ENCODE data around the gene MCRIP1. TPM values are rescaled to one million over a fixed set of nuclear protein-coding genes. Genes with fewer than 3 reads are reported as not detected.

MCRIP1 gene
- total and polyA plus RNA-seq, 2 of the 13 experiments (the other 11 are each of a cell fraction or from before 2014, with no cell fraction given), result 79.7 to 84.9 TPM

DNA sequence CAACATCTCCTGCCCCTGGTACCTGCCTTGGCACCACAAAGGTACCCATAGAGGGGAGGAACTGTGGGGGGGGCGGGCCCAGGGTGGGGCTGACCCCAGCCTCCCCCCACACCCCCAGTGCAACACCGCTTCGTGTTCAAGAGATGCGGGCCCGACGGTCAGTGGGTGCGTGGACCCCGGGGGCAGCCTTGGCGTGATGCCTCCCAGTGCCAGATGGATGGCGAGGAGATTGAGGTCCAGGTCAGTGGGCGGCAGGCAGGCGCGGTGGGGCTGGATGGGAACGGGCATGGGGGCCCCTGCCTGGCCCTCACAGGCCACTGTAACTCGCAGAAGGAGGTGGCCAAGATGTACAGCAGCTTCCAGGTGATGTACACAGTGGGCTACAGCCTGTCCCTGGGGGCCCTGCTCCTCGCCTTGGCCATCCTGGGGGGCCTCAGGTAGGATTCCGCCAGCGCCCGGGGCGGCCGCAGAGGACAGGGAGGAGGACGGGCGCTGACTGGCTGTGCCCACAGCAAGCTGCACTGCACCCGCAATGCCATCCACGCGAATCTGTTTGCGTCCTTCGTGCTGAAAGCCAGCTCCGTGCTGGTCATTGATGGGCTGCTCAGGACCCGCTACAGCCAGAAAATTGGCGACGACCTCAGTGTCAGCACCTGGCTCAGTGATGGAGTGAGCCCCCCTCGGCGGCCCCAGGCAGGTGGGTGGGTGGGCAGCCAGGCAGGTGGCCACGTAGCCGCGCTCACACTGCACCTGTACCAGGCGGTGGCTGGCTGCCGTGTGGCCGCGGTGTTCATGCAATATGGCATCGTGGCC, 22.0 kb downstream of the MCRIP1 start:
- FAIRE-seq, result no peak
- H3K4me1 ChIP-seq (ENCODE audit: insufficient read depth, low read length), result peaks cover 33% of the 10 kb centered on the region

DNA sequence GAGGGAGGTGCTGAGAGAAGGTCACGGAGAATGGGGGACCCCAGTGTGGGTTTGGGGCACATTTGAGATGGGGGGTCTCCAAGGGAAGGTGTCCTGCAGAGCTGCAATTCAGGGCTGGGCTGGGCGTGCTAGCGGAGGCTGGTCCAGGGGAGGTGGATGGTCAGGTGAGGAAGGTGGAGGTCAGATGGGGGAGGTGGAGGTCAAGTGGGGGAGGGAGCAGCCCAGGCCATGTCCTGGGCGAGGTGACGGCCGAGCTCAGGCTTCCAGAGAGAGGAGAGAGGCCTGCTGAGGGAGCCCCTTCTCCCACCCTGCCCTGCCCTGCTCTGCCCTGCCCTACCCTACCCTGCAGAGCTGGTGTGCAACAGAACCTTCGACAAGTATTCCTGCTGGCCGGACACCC, 22.6 kb downstream of the MCRIP1 start:
- H3K4me2 ChIP-seq (ENCODE audit: low read depth, low read length), result no peak overlapping the region
- no peaks in the 10 kb centered on the region for H3K36me3 ChIP-seq (replicated peaks in 1 of 2; ENCODE audit: control insufficient read depth in 1 of 2, insufficient read depth in 2 of 2, low read length in 2 of 2)
- H3K9me3 ChIP-seq (ENCODE audit: low read length), result no peaks in the 10 kb centered on the region
- WGBS (ENCODE audit: low lambda C conversion rate), result 34% methylated on average over 6 of the region's 8 CpGs
- ChIA-PET CTCF (ENCODE audit: low intra/inter-chr PET ratio, low total read pairs) (no interaction called here), POLR2A (interaction anchor here (1.1 kb wide), 2 partner anchors 23 to 50 kb away, joined by 3 to 4 read pairs; partner anchors contain the start of genes MCRIP1 and P4HB)
- peaks cover 33% of the 10 kb centered on the region for H3K4me1 ChIP-seq (ENCODE audit: insufficient read depth, low read length)
- no peak overlapping the region for H3K27ac ChIP-seq (ENCODE audit: extremely low read length, insufficient read depth, low read length)
- H3K27me3 ChIP-seq (ENCODE audit: control insufficient read depth in 1 of 2, insufficient read depth in 2 of 2, low read length in 2 of 2), result peaks cover 13 to 56% of the 10 kb centered on the region in 2 experiments
- FAIRE-seq (no peak), ATAC-seq (no peak), DNase-seq (ENCODE audit: low spot score) (no peak)
- BruUV-seq (replicated peaks), result no TSS peak
- H2AFZ ChIP-seq (ENCODE audit: low read length), result no peak overlapping the region
- in situ Hi-C loops (cut with HindIII; ENCODE audit: extremely low pct_ligation_motif_present, low pct_unique_long_range_greater_than_20kb) (no loop called here), intact Hi-C loops (cut with micrococcal nuclease; ENCODE audit: unreplicated experiment) (no loop called here)
- H3K79me2 ChIP-seq (ENCODE audit: insufficient read depth, low read length), result no peaks in the 10 kb centered on the region
- H3K4me3 ChIP-seq (replicated peaks in 1 of 3; ENCODE audit: insufficient read depth in 1 of 3, low read depth in 2 of 3, low read length in 3 of 3), result no peak overlapping the region
- H4K20me1 ChIP-seq (ENCODE audit: insufficient read depth, low read length), result no peaks in the 10 kb centered on the region
- peak; percentile 64; the same call in 1 of the 2 replicates for TF ChIP-seq ZSCAN25 (CRISPR knock-in tag; IDR thresholded peaks at IDR 0.05)
- TF ChIP-seq TGIF2 (CRISPR knock-in tag; IDR thresholded peaks at IDR 0.05), result no peak
- no peak for TF ChIP-seq ZNF234 (CRISPR knock-in tag; conservative IDR thresholded peaks at IDR 0.05)
- no peak overlapping the region for H3K9ac ChIP-seq (ENCODE audit: insufficient read depth, low read depth, low read length)

More for the DNA sequence above, 22.0 kb downstream of the MCRIP1 start:
- H3K36me3 ChIP-seq (replicated peaks in 1 of 2; ENCODE audit: control insufficient read depth in 1 of 2, insufficient read depth in 2 of 2, low read length in 2 of 2), result no peaks in the 10 kb centered on the region
- H3K27ac ChIP-seq (ENCODE audit: extremely low read length, insufficient read depth, low read length), result no peak overlapping the region
- POLR2A ChIA-PET, result interaction anchor here (1.1 kb wide), 2 partner anchors 22 to 50 kb away, joined by 3 to 4 read pairs; partner anchors contain the start of genes MCRIP1 and P4HB
- no TSS peak for BruUV-seq (replicated peaks)
- H3K4me3 ChIP-seq (replicated peaks in 1 of 3; ENCODE audit: insufficient read depth in 1 of 3, low read depth in 2 of 3, low read length in 3 of 3), result no peak overlapping the region
- no peaks in the 10 kb centered on the region for H4K20me1 ChIP-seq (ENCODE audit: insufficient read depth, low read length)
- WGBS (ENCODE audit: low lambda C conversion rate), result 62% methylated on average over 31 of the region's 42 CpGs
- H3K9me3 ChIP-seq (ENCODE audit: low read length), result no peaks in the 10 kb centered on the region
- no peaks in the 10 kb centered on the region for H3K79me2 ChIP-seq (ENCODE audit: insufficient read depth, low read length)
- H3K9ac ChIP-seq (ENCODE audit: insufficient read depth, low read depth, low read length), result no peak overlapping the region
- in situ Hi-C loops (cut with HindIII; ENCODE audit: extremely low pct_ligation_motif_present, low pct_unique_long_range_greater_than_20kb) (no loop called here), intact Hi-C loops (cut with micrococcal nuclease; ENCODE audit: unreplicated experiment) (no loop called here)
- ATAC-seq, result no peak
- peaks cover 9 to 51% of the 10 kb centered on the region in 2 experiments for H3K27me3 ChIP-seq (ENCODE audit: control insufficient read depth in 1 of 2, insufficient read depth in 2 of 2, low read length in 2 of 2)
- no peak overlapping the region for H2AFZ ChIP-seq (ENCODE audit: low read length)
- CTCF ChIA-PET (ENCODE audit: low intra/inter-chr PET ratio, low total read pairs), result no interaction called here
- TF ChIP-seq HMGA1 (CRISPR knock-in tag; conservative IDR thresholded peaks at IDR 0.05) (no peak), PCBP1 (IDR thresholded peaks at IDR 0.05; ENCODE audit: borderline replicate concordance, low read depth, low read length) (0 out of 2 replicates have a peak, but pooled peaks have one; percentile 20), MBNL3 (CRISPR knock-in tag; conservative IDR thresholded peaks at IDR 0.05) (no peak), BHLHE40 (IDR thresholded peaks at IDR 0.05; ENCODE audit: low read length) (no peak), RXRA (CRISPR knock-in tag; IDR thresholded peaks at IDR 0.05) (no peak), HNRNPL (IDR thresholded peaks at IDR 0.05; ENCODE audit: low read depth, low read length) (0 out of 2 replicates have a peak, but pooled peaks have one; percentile 39), ZNF232 (CRISPR knock-in tag; IDR thresholded peaks at IDR 0.05; ENCODE audit: borderline replicate concordance) (no peak)
- TF ChIP-seq, protein P1, sequence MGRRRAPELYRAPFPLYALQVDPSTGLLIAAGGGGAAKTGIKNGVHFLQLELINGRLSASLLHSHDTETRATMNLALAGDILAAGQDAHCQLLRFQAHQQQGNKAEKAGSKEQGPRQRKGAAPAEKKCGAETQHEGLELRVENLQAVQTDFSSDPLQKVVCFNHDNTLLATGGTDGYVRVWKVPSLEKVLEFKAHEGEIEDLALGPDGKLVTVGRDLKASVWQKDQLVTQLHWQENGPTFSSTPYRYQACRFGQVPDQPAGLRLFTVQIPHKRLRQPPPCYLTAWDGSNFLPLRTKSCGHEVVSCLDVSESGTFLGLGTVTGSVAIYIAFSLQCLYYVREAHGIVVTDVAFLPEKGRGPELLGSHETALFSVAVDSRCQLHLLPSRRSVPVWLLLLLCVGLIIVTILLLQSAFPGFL (CRISPR knock-in tag; IDR thresholded peaks at IDR 0.05), result no peak
- no peak for DNase-seq (ENCODE audit: low spot score)
- no peak overlapping the region for H3K4me2 ChIP-seq (ENCODE audit: low read depth, low read length)
